ENCODE measurements around the gene IGSF9B.

Gene IGSF9B

GRCh38 chr11:133955945-133956421 lies 785 bp downstream of the IGSF9B start:
- DNase-seq (ENCODE audit: low read depth, low spot score) = no peak

GRCh38 chr11:133955081-133955891 lies 1.5 kb downstream of the IGSF9B start:
- H3K27ac ChIP-seq = no peak overlapping the region
- no peak for DNase-seq (ENCODE audit: low read depth, low spot score)

More at GRCh38 chr11:133955945-133956421, 785 bp downstream of the IGSF9B start:
- no peak overlapping the region for H3K27ac ChIP-seq

- no peak for DNase-seq (ENCODE audit: low read depth, low spot score)
- no peak overlapping the region for H3K27ac ChIP-seq
These were observed 2.8 kb downstream of the IGSF9B start for GRCh38 chr11:133953999-133954398.

- DNase-seq (ENCODE audit: low read depth, low spot score) = no peak
- H3K27ac ChIP-seq = no peak overlapping the region
These were observed 3.2 kb downstream of the IGSF9B start for GRCh38 chr11:133953547-133953946.

- H3K27ac ChIP-seq = no peak overlapping the region
- no peak for DNase-seq (ENCODE audit: low read depth, low spot score)
These were observed 4.3 kb downstream of the IGSF9B start for GRCh38 chr11:133952199-133953190.

GRCh38 chr11:133951327-133952198 lies 5.2 kb downstream of the IGSF9B start:
- no peak for DNase-seq (ENCODE audit: low read depth, low spot score)
- no peak overlapping the region for H3K27ac ChIP-seq

- DNase-seq (ENCODE audit: low read depth, low spot score) = no peak
- H3K27ac ChIP-seq = no peak overlapping the region
These were observed 5.9 kb downstream of the IGSF9B start for GRCh38 chr11:133950874-133951326.

GRCh38 chr11:133950421-133950820 lies 6.3 kb downstream of the IGSF9B start:
- H3K27ac ChIP-seq = no peak overlapping the region
- no peak for DNase-seq (ENCODE audit: low read depth, low spot score)

GRCh38 chr11:133949129-133949528 lies 7.6 kb downstream of the IGSF9B start:
- DNase-seq (ENCODE audit: low read depth, low spot score) = no peak
- no peak overlapping the region for H3K27ac ChIP-seq

- no peak for DNase-seq (ENCODE audit: low read depth, low spot score)
- H3K27ac ChIP-seq = no peak overlapping the region
These were observed 8.1 kb downstream of the IGSF9B start for GRCh38 chr11:133948711-133949110.

- H3K27ac ChIP-seq = no peak overlapping the region
- DNase-seq (ENCODE audit: low read depth, low spot score) = no peak
These were observed 9.4 kb downstream of the IGSF9B start for GRCh38 chr11:133947321-133947756.

GRCh38 chr11:133946541-133947318 lies 10.0 kb downstream of the IGSF9B start:
- no peak overlapping the region for H3K27ac ChIP-seq
- no peak for DNase-seq (ENCODE audit: low read depth, low spot score)

- no peak overlapping the region for H3K27ac ChIP-seq
- no peak for DNase-seq (ENCODE audit: low read depth, low spot score)
These were observed 10.7 kb downstream of the IGSF9B start for GRCh38 chr11:133946051-133946450.

- DNase-seq (ENCODE audit: low read depth, low spot score) = no peak
- no peak overlapping the region for H3K27ac ChIP-seq
These were observed 11.4 kb downstream of the IGSF9B start for GRCh38 chr11:133945087-133945974.

GRCh38 chr11:133943950-133944698 lies 12.6 kb downstream of the IGSF9B start:
- no peak overlapping the region for H3K27ac ChIP-seq

GRCh38 chr11:133942577-133942976 lies 14.2 kb downstream of the IGSF9B start:
- H3K27ac ChIP-seq = no peak overlapping the region
- DNase-seq (ENCODE audit: low read depth, low spot score) = no peak

More at GRCh38 chr11:133943950-133944698, 12.6 kb downstream of the IGSF9B start:
- no peak for DNase-seq (ENCODE audit: low read depth, low spot score)

GRCh38 chr11:133941546-133941945 lies 15.2 kb downstream of the IGSF9B start:
- H3K27ac ChIP-seq = no peak overlapping the region

More at GRCh38 chr11:133941546-133941945, 15.2 kb downstream of the IGSF9B start:
- no peak for DNase-seq (ENCODE audit: low read depth, low spot score)
